ENCODE data around the gene PROB1. TPM values are rescaled to one million over a fixed set of nuclear protein-coding genes. Genes with fewer than 3 reads are reported as not detected.

Gene PROB1
- total and polyA plus RNA-seq, 2 of the 13 experiments (the other 11 are each of a cell fraction or from before 2014, with no cell fraction given) = 0.69 to 1.1 TPM

GRCh38 chr5:139439013-139439903 is 44.4 kb upstream of the PROB1 start, which contains the start of gene DNAJC18 (continued):
- 0 out of 4 replicates have a peak, but pooled peaks of 1 of the 2 experiments have one; percentile 31 for TF ChIP-seq ATF4 (CRISPR knock-in tag; IDR thresholded peaks at IDR 0.05)

DNA sequence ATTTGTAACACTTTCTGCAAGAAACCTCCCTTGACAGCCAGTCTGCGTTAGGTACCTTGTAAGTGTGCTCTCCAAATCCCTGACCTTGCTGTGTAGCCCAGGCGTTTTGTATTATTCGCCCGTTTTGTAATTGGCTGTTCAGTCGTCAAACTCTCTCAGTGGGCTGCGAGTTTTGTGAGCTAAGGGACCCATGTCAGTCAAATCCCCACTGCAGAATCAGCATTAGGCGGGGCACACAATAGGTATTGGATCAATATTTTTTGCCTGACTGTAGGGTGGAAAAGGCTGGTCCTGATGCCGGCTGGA is 43.8 kb upstream of the PROB1 start:
- Histone ChIP-seq H3K4me3 (replicated peaks in 1 of 3; ENCODE audit: insufficient read depth in 1 of 3, low read depth in 2 of 3, low read length in 3 of 3) (peak overlapping the region; percentile 89 to 98 (median 89)), H3K9ac (ENCODE audit: insufficient read depth, low read depth, low read length) (peak overlapping the region; percentile 49), H3K79me2 (ENCODE audit: insufficient read depth, low read length) (no peaks in the 10 kb centered on the region), H3K4me1 (ENCODE audit: insufficient read depth, low read length) (peaks cover 15% of the 10 kb centered on the region), H3K27me3 (ENCODE audit: control insufficient read depth in 1 of 2, insufficient read depth in 2 of 2, low read length in 2 of 2) (0 out of 5 replicates have a peak, but pooled peaks cover 0 to 5% of the 10 kb centered on the region in 2 experiments), H3K27ac (ENCODE audit: extremely low read length, insufficient read depth, low read length) (peak overlapping the region; percentile 6), H3K4me2 (ENCODE audit: low read depth, low read length) (peak overlapping the region; percentile 94), H4K20me1 (ENCODE audit: insufficient read depth, low read length) (no peaks in the 10 kb centered on the region), H3K36me3 (replicated peaks in 1 of 2; ENCODE audit: control insufficient read depth in 1 of 2, insufficient read depth in 2 of 2, low read length in 2 of 2) (no peaks in the 10 kb centered on the region), H3K9me3 (ENCODE audit: low read length) (no peaks in the 10 kb centered on the region), H2AFZ (ENCODE audit: low read length) (peak overlapping the region; percentile 54)
- FAIRE-seq (no peak), ATAC-seq (no peak), DNase-seq (ENCODE audit: low spot score) (no peak)
- in situ Hi-C loops (cut with HindIII; ENCODE audit: extremely low pct_ligation_motif_present, low pct_unique_long_range_greater_than_20kb) = no loop called here
- ChIA-PET CTCF (ENCODE audit: low intra/inter-chr PET ratio, low total read pairs) (no interaction called here), POLR2A (interaction anchor here (0.8 to 2.4 kb wide), 19 partner anchors 8 to 145 kb away, joined by 3 to 52 read pairs (median 4); partner anchors contain the start of genes MATR3, SPATA24, STING1 and UBE2D2)
- BruUV-seq (replicated peaks) = no TSS peak
- 19% methylated on average over 7 of the region's 8 CpGs for WGBS (ENCODE audit: low lambda C conversion rate)
- intact Hi-C loops (cut with micrococcal nuclease; ENCODE audit: unreplicated experiment) = loop anchor here (5.0 to 10.0 kb wide), 2 partner anchors 64 to 306 kb away; no protein-coding TSS in a partner anchor
- peak; percentile 70; the same call in 1 of the 2 replicates for TF ChIP-seq ONECUT2 (CRISPR knock-in tag; IDR thresholded peaks at IDR 0.05)
- TF ChIP-seq, protein P1, sequence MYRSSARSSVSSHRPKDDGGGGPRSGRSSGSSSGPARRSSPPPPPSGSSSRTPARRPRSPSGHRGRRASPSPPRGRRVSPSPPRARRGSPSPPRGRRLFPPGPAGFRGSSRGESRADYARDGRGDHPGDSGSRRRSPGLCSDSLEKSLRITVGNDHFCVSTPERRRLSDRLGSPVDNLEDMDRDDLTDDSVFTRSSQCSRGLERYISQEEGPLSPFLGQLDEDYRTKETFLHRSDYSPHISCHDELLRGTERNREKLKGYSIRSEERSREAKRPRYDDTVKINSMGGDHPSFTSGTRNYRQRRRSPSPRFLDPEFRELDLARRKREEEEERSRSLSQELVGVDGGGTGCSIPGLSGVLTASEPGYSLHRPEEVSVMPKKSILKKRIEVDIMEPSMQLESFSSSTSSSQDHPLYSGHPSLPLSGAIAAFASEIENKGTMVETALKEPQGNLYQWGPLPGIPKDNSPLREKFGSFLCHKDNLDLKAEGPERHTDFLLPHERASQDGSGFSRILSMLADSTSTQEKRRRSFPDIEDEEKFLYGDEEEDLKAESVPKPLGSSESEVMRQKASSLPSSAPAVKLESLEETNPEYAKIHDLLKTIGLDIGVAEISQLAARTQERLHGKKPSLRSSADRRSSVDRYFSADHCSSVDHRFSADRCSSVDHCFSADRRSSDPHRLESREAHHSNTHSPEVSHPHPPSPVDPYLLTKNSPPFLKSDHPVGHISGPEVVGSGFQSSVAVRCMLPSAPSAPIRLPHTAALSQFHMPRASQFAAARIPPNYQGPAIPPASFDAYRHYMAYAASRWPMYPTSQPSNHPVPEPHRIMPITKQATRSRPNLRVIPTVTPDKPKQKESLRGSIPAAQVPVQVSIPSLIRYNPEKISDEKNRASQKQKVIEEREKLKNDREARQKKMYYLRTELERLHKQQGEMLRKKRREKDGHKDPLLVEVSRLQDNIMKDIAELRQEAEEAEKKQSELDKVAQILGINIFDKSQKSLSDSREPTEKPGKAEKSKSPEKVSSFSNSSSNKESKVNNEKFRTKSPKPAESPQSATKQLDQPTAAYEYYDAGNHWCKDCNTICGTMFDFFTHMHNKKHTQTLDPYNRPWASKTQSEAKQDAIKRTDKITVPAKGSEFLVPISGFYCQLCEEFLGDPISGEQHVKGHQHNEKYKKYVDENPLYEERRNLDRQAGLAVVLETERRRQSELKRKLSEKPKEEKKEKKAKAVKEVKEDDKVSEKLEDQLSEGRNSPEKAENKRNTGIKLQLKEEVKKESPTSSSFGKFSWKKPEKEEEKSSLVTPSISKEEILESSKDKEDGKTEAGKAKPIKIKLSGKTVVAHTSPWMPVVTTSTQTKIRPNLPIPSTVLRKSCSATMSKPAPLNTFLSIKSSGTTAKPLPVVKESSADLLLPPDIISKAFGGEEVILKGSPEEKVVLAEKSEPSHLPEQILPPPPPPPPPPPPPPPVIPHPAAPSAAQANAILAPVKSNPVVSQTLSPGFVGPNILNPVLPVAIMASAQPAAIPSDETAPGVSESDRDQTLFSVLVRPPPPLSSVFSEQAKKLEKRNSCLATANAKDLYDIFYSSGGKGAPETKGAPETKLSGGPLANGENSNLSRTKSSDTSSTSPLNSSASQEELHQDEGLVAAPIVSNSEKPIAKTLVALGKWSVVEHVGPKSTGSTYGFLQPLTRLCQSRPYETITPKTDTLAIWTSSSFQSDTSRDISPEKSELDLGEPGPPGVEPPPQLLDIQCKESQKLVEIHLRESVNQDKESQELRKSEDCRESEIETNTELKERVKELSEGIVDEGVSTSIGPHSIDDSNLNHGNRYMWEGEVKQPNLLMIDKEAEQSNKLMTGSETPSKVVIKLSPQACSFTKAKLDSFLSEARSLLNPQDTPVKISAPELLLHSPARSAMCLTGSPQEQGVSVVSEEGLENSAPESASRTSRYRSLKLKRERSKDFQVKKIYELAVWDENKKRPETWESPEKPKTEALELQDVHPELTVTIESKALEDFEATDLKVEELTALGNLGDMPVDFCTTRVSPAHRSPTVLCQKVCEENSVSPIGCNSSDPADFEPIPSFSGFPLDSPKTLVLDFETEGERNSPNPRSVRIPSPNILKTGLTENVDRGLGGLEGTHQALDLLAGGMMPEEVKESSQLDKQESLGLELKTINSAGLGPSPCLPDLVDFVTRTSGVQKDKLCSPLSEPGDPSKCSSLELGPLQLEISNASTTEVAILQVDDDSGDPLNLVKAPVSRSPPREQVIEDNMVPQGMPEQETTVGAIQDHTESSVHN (CRISPR knock-in tag; IDR thresholded peaks at IDR 0.05) = 0 out of 2 replicates have a peak, but pooled peaks have one; percentile 52
- TF ChIP-seq BCL6 (CRISPR knock-in tag; IDR thresholded peaks at IDR 0.05) = 0 out of 2 replicates have a peak, but pooled peaks have one; percentile 3
- TF ChIP-seq JUND (CRISPR knock-in tag; IDR thresholded peaks at IDR 0.05) = no peak
- TF ChIP-seq ZNF451 (CRISPR knock-in tag; IDR thresholded peaks at IDR 0.05) = 0 out of 2 replicates have a peak, but pooled peaks have one; percentile 56
- TF ChIP-seq CERS6 (CRISPR knock-in tag; IDR thresholded peaks at IDR 0.05) = no peak
- no peak for TF ChIP-seq ZNF788 (CRISPR knock-in tag; IDR thresholded peaks at IDR 0.05; ENCODE audit: borderline replicate concordance)
- no peak for TF ChIP-seq ZBTB42 (CRISPR knock-in tag; IDR thresholded peaks at IDR 0.05)
- 0 out of 2 replicates have a peak, but pooled peaks have one; percentile 3 for TF ChIP-seq GZF1 (CRISPR knock-in tag; IDR thresholded peaks at IDR 0.05)
- 0 out of 2 replicates have a peak, but pooled peaks have one; percentile 5 for TF ChIP-seq ESRRA (CRISPR knock-in tag; IDR thresholded peaks at IDR 0.05; ENCODE audit: low read depth)
